HG03139 (cell line): Measurements from ENCODE around the gene BCAP31.
"Not testable (repeated sequence)": the region's sequence is repeated elsewhere in the genome, so short reads cannot be mapped to it uniquely, and the experiment has no call there.

ENCODE experiments used
- ATAC-seq: cut with Tn5 transposase; IDR thresholded peaks from one replicate; pipeline ENCODE4 v1.9.1; 2021; ENCODE audit not compliant: unreplicated experiment

The BCAP31 gene

GRCh38 chrX:153717445-153717844 lies 6.7 kb downstream of the BCAP31 start:
- no peak for ATAC-seq

GRCh38 chrX:153714256-153714655 lies 9.9 kb downstream of the BCAP31 start:
- no peak for ATAC-seq

GRCh38 chrX:153709726-153710674 lies 14.2 kb downstream of the BCAP31 start:
- no peak for ATAC-seq

- no peak for ATAC-seq
Measured at GRCh38 chrX:153708415-153708814, 15.8 kb downstream of the BCAP31 start.

GRCh38 chrX:153707406-153707805 lies 16.8 kb downstream of the BCAP31 start:
- no peak for ATAC-seq

GRCh38 chrX:153706799-153707198 lies 17.4 kb downstream of the BCAP31 start:
- no peak for ATAC-seq

GRCh38 chrX:153705403-153706060 lies 18.7 kb downstream of the BCAP31 start:
- ATAC-seq, result not testable (repeated sequence)

GRCh38 chrX:153704631-153705402 lies 19.4 kb downstream of the BCAP31 start:
- not testable (repeated sequence) for ATAC-seq

- ATAC-seq, result no peak
Measured at GRCh38 chrX:153704021-153704526, 20.1 kb downstream of the BCAP31 start.

GRCh38 chrX:153703036-153703370 lies 21.2 kb downstream of the BCAP31 start:
- ATAC-seq, result no peak

GRCh38 chrX:153702336-153703035 lies 21.7 kb downstream of the BCAP31 start:
- no peak for ATAC-seq

- ATAC-seq, result no peak
Measured at GRCh38 chrX:153701706-153702105, 22.5 kb downstream of the BCAP31 start.

- ATAC-seq, result no peak
Measured at GRCh38 chrX:153700967-153701366, 23.2 kb downstream of the BCAP31 start.

- no peak for ATAC-seq
Measured at GRCh38 chrX:153700376-153700945, 23.7 kb downstream of the BCAP31 start.

GRCh38 chrX:153699784-153700371 lies 24.3 kb downstream of the BCAP31 start:
- not testable (repeated sequence) for ATAC-seq

- not testable (repeated sequence) for ATAC-seq
Measured at GRCh38 chrX:153699210-153699783, 24.9 kb downstream of the BCAP31 start.

GRCh38 chrX:153697924-153698865 lies 26.0 kb downstream of the BCAP31 start:
- ATAC-seq, result no peak

GRCh38 chrX:153696986-153697722 lies 27.0 kb downstream of the BCAP31 start:
- not testable (repeated sequence) for ATAC-seq
